Gastroesophageal sphincter (tissue), 4 donors: ENCODE data around the gene MYT1. TPM values are rescaled to one million over a fixed set of nuclear protein-coding genes. Genes with fewer than 3 reads are reported as not detected.

Source experiments
- ATAC-seq: fragments of 150-250 bp; one replicate; pipeline ENCODE4 v1.9.1; 2016; ENCODE audit warnings: mild to moderate bottlenecking, moderate library complexity
- H3K27ac ChIP-seq, 4 donors: fragments of 200-600 bp; sonication (generic) in 3 of 4; 1 replicate in 3 of 4; 2 replicates in 1 of 4; pipeline ENCODE4 v1.5.1; 2016 to 2019
- H3K27me3 ChIP-seq: fragments of 200-600 bp; sonication (generic); one replicate; pipeline ENCODE4 v1.5.1; 2019
- H3K36me3 ChIP-seq, 2 donors: fragments of 200-600 bp; sonication (generic); one replicate each; pipeline ENCODE4 v1.5.1; 2019; ENCODE audit warnings: control low read depth in 1 of 2
- H3K4me1 ChIP-seq, 3 donors: fragments of 200-600 bp; sonication (generic); 1 replicate in 2 of 3; 2 replicates in 1 of 3; pipeline ENCODE4 v1.5.1; 2016 to 2019; ENCODE audit warnings: control low read depth in 2 of 3
- H3K4me3 ChIP-seq, 2 donors: fragments of 200-600 bp; sonication (generic); one replicate each; pipeline ENCODE4 v1.5.1; 2019; ENCODE audit warnings: mild to moderate bottlenecking in 1 of 2, moderate library complexity in 1 of 2
- H3K9me3 ChIP-seq, 3 donors: fragments of 200-600 bp; sonication (generic); one replicate each; pipeline ENCODE4 v1.5.1; 2017 to 2019; ENCODE audit warnings: control low read depth in 2 of 3
- CTCF ChIP-seq, 4 experiments: fragments of 200-600 bp in 2 of 4; fragments of 450-650 bp in 2 of 4; sonication (generic) in 1 of 4; IDR thresholded peaks; one replicate each; pipeline ENCODE4 v1.5.1; 2017 to 2019; ENCODE audit warnings: antibody characterized with exemption in 4 of 4, mild to moderate bottlenecking in 2 of 4, moderate library complexity in 2 of 4
- EP300 ChIP-seq: sonication (generic); formaldehyde crosslinking; IDR thresholded peaks from one replicate; pipeline ENCODE4 v1.6.1; 2017; ENCODE audit warnings: antibody characterized with exemption, mild to moderate bottlenecking
- POLR2A ChIP-seq, 2 donors: fragments of 450-650 bp; IDR thresholded peaks; one replicate each; pipeline ENCODE4 v1.6.1; 2017; ENCODE audit warnings: antibody characterized with exemption in 2 of 2, mild to moderate bottlenecking in 2 of 2, moderate library complexity in 1 of 2
- POLR2AphosphoS5 ChIP-seq: sonication (generic); formaldehyde crosslinking; IDR thresholded peaks from one replicate; pipeline ENCODE4 v1.6.1; 2017; ENCODE audit warnings: antibody characterized with exemption
- whole genome bisulfite sequencing, 2 donors: methylation state at CpG; one replicate each; pipeline ENCODE4 v1.1.5; 2018; ENCODE audit warnings: low coverage in 1 of 2; 5-methylcytosine and 5-hydroxymethylcytosine counted together
- total RNA-seq, 4 donors: library from RNA; depleted of rRNA; stranded (reverse); fragments of >200 nt; gene quantifications; one replicate each; pipeline ENCODE4 v1.1.0, GENCODE V29; 2016

MYT1 gene
- total RNA-seq, 4 donors from 2014 or later = 0.04 to 0.27 TPM; not detected in 2

GRCh38 chr20:64160526-64161355 is 3.5 kb upstream of the MYT1 start:
- Histone ChIP-seq H3K4me1 (no peaks in the 10 kb centered on the region), H3K27me3 (peaks cover 99% of the 10 kb centered on the region), H3K36me3 (no peaks in the 10 kb centered on the region), H3K9me3 (no peaks in the 10 kb centered on the region), H3K4me3 (no peak overlapping the region), H3K27ac (no peak overlapping the region)
- TF ChIP-seq POLR2AphosphoS5 = no peak
- no peak for TF ChIP-seq EP300
- no peak for TF ChIP-seq POLR2A (IDR thresholded peaks at IDR 0.05)
- TF ChIP-seq CTCF (IDR thresholded peaks at IDR 0.05) = no peak
- WGBS, 2 donors = 21% methylated on average over 9 of the region's 32 CpGs; no CpG with 5 or more reads in 1 of the 2 donors
- ATAC-seq = no peak

DNA sequence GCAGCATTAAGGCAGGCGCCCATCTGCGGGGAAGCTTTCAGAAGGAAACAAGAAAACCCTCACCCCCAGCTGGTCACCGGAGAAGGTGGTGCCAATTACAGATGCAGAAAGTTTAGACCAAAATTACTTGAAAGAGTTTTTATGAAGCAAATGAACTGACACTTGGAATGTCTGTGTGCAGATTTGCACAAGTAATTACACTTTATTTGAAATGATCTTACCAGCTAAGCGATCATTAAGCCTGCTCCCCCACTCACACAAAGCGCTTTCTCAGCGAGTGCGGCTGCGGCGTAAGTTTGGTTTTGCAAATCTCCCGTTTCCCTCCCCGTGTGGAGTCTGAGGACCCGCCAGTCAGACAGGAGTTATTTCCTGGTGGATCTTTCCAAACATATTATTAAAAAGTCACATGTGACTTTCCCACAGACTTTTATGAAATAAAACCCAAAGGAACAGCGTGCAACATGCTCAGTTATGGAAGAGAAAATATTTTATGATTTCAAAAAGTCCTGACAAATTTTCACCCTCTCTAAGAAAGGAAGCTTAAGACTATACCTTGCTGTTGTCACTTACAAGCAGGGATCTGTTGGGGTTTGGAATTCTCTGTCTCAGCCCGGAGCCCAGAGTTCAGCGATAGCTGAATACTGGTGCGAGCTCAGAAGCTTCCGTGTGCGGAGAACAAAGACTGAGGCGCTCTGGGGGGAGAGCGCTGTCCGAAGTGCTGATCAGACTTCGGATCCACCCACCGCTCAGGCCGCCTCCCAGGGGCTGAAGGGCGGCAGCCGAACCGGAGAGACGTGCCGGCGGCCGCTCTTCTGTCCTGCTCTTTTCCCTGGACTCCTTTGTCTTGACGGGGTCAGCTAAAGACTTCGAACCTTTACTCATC is 2.7 kb upstream of the MYT1 start:
- H3K4me1 ChIP-seq = no peaks in the 10 kb centered on the region
- 13 to 25% methylated on average over 9 to 21 of the region's 33 CpGs for WGBS, 2 donors
- no peak for ATAC-seq
- H3K27me3 ChIP-seq = peaks cover 99% of the 10 kb centered on the region
- H3K27ac ChIP-seq = no peak overlapping the region
- H3K4me3 ChIP-seq = no peak overlapping the region
- no peaks in the 10 kb centered on the region for H3K9me3 ChIP-seq
- H3K36me3 ChIP-seq = no peaks in the 10 kb centered on the region
- TF ChIP-seq POLR2AphosphoS5 (no peak), POLR2A (IDR thresholded peaks at IDR 0.05) (no peak), EP300 (no peak), CTCF (IDR thresholded peaks at IDR 0.05) (no peak)

DNA sequence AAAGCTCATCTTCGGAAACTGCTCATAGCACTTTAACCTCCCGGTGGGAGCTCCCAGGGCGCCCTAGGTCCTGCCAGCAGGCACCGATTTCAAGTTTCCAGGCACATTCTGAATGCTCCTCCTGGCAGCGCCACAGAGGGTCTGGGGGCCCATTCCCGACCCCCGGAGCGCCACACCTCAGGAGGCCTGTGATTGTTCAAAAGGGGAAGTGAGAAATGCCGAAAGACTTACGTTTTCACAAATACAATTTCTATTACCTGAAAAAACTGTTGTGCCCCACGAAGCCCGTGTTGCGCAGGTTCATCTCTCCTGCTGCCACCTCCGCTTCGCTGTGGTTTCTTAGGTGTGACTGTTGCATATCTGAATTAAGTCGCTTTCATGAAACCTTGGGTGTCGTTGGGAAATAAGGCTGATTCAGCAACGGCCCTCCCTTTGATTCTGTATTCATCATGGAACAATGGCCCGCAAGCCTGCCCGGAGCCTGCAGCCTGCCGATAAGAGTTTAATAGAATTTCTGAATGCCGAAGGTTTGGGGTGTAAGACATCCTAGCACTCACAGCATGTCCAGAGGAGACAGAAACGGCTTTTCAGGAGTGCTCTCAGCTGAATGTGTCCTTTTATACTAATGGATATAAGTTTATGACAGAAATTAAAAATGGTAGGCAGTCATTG is 1.9 kb upstream of the MYT1 start:
- WGBS, 2 donors = 58 to 100% methylated on average over 2 to 14 of the region's 23 CpGs
- H3K27me3 ChIP-seq = peaks cover 99% of the 10 kb centered on the region

DNA sequence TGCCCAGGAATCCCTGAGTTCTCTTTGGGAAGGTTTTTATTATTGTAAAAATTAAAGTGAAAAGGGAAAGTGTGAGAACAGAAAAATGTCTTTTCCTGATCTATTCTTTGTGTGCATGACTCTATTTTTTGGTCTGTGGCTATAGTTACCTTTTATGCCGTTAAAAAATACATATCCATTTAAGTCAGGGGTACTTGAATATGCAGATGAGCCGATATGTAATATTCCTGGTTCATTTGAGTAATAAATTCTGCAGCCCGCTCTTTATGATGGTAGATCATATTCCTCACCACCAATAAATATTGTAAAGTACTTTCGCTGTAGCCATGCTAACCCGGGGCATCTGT is 503 bp upstream of the MYT1 start:
- no peak for ATAC-seq
- Histone ChIP-seq H3K4me3 (no peak overlapping the region), H3K27ac (no peak overlapping the region), H3K27me3 (peaks cover 99% of the 10 kb centered on the region), H3K4me1 (no peaks in the 10 kb centered on the region), H3K9me3 (no peaks in the 10 kb centered on the region), H3K36me3 (no peaks in the 10 kb centered on the region)
- 82 to 84% methylated on average over 5 of the region's 5 CpGs for WGBS, 2 donors
- no peak for TF ChIP-seq CTCF (IDR thresholded peaks at IDR 0.05)
- no peak for TF ChIP-seq POLR2A (IDR thresholded peaks at IDR 0.05)
- no peak for TF ChIP-seq POLR2AphosphoS5
- no peak for TF ChIP-seq EP300

More for the DNA sequence above, 1.9 kb upstream of the MYT1 start:
- no peak overlapping the region for H3K4me3 ChIP-seq
- TF ChIP-seq POLR2A (IDR thresholded peaks at IDR 0.05) (no peak), EP300 (no peak), CTCF (IDR thresholded peaks at IDR 0.05) (no peak), POLR2AphosphoS5 (no peak)
- no peaks in the 10 kb centered on the region for H3K36me3 ChIP-seq
- no peaks in the 10 kb centered on the region for H3K4me1 ChIP-seq
- H3K27ac ChIP-seq = no peak overlapping the region
- ATAC-seq = no peak
- H3K9me3 ChIP-seq = no peaks in the 10 kb centered on the region
